GM18868 (cell line): ENCODE results near the gene KDM4B.

Experiments
- ATAC-seq: cut with Tn5 transposase; IDR thresholded peaks from one replicate; pipeline ENCODE4 v1.9.1; 2021; ENCODE audit warnings: mild to moderate bottlenecking, moderate library complexity; ENCODE audit not compliant: unreplicated experiment

The KDM4B gene

DNA sequence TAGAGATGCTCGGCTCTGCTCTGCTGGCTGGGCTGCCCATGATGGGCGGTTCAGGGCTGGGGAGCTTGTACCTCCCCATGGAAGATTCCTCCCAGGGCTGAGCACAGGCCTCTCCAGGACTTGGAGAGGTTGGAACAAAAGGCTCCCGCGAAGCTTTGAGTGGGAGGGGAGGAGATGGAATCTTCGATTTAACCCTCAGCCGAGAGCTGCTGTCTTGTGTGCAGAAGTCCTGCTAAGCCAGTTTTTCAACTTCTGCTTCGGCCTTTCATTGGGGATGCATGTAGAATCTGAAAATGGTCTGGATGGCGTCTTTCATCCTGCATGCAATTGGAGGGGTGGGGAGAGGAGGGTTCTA lies 163.3 kb downstream of the KDM4B start:
- no peak for ATAC-seq

DNA sequence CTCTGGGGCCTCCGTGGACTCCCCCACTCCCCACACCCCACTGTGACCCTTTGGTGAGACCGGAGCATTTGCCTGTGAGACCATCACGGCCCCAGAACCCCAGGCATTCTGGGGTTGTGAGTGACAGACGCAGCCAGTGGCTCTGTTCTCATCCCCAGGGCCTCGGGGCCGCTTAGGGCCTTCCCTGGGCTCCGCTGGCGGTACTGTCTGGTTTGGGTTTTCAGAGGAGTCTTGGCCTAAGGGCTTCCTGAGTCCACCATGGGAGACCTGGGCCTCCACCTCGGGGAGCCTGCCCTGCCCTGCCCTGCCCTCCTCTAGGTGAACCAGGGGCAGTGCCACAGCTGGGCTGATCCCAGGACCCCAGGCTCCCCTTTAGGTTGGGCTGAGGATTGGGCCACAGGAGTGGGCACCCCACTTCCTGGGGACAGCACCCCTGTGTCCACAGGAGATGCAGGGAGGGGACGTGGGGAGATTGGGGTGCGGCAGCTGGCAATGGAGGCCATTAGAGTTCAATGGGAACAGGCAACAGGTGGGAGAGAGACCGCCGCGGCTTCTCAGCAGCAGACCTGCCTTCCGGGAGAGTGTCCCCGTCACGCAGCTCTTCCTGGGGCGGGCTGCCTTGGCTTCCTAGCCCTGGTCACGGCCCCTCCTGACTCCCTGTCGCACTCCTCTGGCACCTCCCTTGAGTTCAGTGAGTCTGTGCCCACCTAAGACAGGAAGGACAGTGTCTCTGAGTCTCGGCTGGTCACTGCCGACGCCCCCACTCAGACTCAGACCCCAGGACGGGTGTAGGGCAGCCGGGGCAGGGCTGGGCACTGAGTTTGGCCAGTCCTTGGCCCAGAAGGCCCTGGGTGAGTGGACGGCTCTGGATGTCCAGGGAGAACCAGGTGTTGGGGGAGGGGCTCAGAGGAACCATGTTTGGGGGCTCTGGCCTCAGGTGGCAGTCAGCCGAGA lies 164.1 kb downstream of the KDM4B start:
- no peak for ATAC-seq

DNA sequence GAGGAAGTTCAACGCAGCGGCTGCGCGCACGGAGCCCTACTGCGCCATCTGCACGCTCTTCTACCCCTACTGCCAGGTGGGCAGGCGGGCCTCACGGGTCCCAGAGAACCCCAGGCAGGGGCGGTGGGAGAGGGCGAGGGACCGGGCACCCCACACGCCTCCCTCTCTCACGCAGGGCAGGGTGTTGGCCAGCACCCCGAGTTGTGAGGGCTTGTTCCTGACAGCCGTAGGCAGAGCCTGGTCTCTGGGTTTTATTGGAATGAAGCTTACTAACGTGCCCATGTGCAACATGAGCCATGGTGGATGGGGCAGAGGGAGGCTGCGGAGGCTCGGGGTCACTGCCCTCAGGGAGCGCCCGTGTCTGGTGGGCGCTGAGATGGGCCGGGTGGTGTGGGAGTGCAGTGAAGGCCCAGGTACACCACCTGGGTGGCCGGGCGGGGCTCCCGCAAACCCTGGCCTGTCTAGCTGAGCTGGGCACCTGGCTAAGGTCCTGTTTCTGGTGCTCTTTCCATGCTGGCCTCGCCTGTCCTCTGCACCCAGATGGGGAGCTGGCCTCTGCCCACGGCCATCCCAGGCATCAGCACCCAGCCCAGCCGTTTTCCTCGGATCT lies 165.2 kb downstream of the KDM4B start:
- no peak for ATAC-seq

GRCh38 chr19:5134691-5135090 lies 165.8 kb downstream of the KDM4B start:
- no peak for ATAC-seq

GRCh38 chr19:5136073-5136855 lies 167.4 kb downstream of the KDM4B start:
- no peak for ATAC-seq

GRCh38 chr19:5137114-5137513 lies 168.2 kb downstream of the KDM4B start:
- no peak for ATAC-seq

DNA sequence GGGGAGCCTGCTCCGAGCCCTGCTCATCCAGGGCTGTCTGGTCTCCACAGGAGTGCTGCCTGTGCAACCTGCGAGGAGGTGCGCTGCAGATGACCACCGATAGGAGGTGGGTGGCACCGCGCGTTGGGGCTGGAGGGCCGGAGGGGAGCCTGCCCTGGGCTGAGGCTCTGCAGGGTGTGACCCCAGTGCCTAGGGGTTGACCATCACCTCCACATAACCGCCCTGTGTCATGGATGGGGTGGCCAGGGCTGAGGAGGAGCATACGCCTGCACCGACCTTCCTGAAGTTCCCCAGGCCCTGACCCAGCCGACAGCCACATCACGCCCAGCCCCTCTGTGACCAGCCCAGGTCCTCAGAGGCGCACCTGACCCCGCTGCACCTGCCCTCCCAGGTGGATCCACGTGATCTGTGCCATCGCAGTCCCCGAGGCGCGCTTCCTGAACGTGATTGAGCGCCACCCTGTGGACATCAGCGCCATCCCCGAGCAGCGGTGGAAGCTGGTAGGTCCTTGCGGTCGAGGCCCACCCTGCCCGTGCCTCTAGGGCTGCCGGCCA lies 168.7 kb downstream of the KDM4B start:
- ATAC-seq: no peak

DNA sequence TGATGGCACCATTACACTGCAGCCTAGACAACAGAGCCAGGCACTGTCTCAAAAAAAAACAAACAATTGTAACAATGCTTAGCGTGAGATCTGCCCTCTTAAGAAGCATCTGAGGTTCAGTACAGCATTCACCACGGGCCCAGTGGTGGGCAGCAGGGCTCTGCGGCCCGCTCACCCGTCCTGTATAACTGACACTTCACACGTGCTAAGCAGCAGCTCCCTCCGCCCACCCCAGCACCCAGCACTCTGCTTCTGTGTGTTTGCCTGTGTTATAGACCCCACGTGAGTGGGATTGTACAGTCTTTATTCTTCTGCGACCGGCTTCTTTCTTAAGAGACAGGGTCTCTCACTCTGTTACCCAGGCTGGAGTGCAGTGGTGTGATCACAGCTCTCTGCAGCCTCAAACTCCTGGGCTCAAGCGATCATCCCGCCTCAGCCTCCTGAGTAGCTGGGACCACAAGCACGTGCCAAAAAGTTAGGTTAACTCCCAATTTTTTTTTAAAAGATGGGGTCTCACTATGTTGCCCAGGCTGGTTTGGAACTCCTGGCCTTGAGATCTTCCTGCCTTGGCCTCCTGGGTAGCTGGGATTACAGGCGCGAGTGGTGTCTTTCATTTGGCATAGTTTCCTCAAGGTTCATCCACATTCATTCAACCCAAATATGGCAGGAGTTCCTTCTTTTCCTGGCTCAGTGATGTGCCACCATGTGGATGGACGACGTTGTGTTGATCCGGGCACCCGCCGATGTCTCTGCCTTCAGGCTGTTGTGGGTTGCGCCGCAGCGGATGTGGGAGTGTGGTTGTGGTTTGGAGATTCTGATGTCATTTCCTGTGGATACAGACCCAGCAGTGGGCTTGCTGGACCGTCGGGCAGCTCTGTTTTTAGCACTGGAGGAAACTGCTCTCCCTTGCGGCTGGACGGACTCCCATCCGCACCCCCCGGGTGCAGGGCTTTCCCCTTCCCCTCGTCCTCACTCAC lies 170.0 kb downstream of the KDM4B start:
- no peak for ATAC-seq

GRCh38 chr19:5139583-5140325 lies 170.8 kb downstream of the KDM4B start:
- ATAC-seq: no peak

GRCh38 chr19:5141129-5141849 lies 172.4 kb downstream of the KDM4B start:
- no peak for ATAC-seq

- no peak for ATAC-seq
These were observed 173.2 kb downstream of the KDM4B start for GRCh38 chr19:5141850-5142724.

- ATAC-seq: no peak
These were observed 173.8 kb downstream of the KDM4B start for GRCh38 chr19:5142725-5143097.

GRCh38 chr19:5143471-5144411 lies 174.8 kb downstream of the KDM4B start:
- ATAC-seq: no peak

DNA sequence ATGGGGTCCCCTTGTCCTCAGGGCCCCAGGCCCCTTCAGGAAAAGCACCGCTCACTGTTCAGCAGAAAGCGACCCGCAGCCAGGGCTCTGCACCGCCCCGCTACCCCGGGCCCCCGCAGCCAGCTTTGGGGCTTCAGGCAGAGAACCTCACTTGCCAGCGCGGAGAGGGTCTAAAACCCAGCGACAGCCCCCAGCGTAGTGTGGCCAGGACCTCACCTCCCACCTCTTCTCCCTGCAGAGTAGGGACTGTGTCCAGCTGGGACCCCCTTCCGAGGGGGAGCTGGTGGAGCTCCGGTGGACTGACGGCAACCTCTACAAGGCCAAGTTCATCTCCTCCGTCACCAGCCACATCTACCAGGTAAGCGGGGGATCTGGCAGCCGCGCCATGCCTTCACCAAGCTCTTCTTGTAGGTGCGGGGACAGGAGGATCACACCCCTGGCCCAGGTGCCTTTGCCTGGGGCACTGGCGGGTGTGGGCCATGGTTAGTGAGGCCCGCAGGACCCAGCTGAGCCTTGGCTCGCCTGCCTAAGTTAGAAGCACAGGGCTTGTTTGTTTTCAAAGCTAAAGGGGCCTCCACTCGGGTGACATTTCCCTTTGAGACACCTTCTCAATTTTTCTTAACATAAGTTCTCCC lies 175.7 kb downstream of the KDM4B start:
- ATAC-seq: no peak

GRCh38 chr19:5145521-5146511 lies 176.9 kb downstream of the KDM4B start:
- no peak for ATAC-seq
